HG03565 (cell line): ENCODE results near the gene SDHD.

Source experiments
- ATAC-seq: cut with Tn5 transposase; IDR thresholded peaks from one replicate; pipeline ENCODE4 v1.9.1; 2021; ENCODE audit warnings: mild to moderate bottlenecking, moderate library complexity; ENCODE audit not compliant: unreplicated experiment

SDHD gene

GRCh38 chr11:112100462-112100861 is 13.8 kb downstream of the SDHD start:
- ATAC-seq = no peak

DNA sequence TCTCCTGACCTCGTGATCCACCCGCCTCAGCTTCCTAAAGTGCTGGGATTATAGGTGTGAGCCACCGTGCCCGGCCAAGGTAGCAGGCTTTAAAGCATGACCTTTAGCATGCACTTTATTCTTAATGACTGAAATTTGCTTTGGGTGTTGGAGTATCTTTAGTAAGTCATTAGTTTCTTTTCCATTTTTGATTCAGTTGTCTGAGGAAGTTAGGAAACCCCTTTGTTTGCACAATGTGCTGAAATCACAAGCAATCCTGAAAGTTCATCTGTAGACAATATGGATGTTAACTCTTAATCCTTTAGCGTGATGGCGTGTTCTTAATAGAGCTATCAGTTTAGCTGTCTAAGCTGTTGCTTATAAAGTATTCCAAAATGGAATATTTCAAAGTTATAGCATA is 16.8 kb downstream of the SDHD start:
- no peak for ATAC-seq

DNA sequence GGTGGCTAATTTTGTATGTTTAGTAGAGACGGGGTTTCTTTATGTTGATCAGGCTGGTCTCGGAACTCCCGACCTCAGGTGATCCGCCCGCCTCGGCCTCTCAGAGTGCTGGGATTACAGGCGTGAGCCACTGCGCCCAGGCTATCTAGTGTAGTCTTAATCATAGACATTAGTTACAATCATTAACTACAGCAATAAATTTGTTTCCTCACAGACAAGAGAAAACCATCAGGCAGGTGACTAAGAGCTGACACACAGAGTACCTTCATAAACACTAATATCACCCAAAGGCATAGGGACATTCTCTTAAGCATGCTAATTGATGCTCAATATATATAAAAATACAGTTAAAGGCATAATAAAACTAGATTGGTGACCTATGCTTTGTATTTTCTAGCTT is 19.4 kb downstream of the SDHD start:
- no peak for ATAC-seq

DNA sequence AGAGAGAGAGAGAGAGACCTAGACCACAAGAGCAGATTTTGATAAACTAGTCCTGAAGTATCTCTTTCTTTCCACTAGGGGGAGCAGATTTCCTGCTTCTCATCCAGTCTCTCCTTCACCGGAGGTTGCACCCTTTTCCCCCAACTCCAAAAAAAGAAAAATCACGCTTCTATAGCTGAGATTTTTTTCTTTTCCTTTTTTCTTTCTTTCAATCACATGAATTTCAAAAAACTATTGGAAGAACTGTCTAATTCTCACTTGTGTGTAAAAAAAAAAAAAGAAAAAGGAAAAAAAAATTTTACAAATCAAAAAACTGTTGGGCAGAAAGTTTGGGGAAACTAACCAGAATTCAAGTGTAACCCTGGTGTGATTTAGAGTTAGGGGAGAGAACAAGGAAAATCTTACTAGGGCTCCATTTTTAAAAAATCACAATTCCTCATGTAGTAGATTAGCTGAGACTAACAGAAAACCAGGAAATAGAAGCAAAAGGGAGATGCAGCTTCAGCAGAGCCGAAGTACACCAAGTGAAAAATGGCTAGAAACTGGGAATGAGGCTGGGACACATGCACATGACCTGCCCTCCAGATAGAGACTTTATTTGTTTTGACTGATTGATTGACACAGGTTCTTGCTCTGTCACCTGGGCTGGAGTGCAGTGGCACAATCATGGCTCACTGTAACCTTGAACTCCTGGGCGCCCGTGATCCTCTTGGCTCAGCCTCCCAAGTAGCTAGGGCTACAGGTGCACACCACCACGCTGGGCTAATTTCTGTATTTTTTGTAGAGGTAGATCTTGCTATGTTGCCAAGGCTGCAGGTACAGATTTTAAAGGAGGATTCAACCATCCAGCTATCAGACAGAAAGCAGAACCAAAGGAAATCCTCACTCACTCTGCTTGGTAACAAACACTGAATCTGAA is 27.1 kb downstream of the SDHD start:
- no peak for ATAC-seq

GRCh38 chr11:112114460-112114859 is 27.8 kb downstream of the SDHD start:
- no peak for ATAC-seq

DNA sequence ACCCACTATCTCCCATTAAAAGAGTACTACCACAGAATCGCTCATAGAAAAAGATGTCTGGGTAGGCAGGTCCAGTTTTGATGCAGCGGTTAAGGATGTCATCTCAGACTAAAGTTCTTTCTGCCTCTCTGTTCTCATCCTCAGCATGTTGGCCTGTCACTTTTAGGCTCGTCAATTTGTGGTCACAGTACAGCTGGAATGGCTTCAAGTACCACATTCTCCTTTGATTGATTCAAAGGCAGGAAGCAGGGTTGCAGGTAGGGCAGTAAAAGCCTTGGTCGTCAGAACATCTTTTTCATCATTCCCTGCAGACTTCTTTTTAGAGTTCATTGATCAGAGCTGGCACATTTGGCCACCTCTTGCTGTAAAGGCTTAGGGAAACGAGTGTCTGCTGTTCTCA is 28.7 kb downstream of the SDHD start:
- ATAC-seq = no peak

DNA sequence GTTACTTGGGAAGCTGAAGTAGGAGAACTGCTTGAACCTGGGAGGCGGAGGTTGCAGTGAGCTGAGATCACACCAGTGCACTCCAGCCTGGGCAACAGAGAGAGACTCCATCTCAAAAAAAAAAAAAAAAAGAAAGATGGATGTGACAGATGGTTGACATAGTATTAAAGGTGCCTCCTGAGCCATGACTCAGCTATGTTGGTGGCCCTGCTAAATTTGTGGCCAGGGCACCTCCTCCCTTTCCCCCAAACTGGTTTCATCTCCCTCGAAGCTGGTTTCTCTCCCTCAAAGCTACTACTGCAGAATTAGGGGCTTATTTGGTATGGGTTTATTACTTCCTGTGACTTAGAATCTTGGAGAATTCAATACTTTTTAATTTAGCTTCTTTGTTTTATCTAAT is 31.5 kb downstream of the SDHD start:
- ATAC-seq = no peak

DNA sequence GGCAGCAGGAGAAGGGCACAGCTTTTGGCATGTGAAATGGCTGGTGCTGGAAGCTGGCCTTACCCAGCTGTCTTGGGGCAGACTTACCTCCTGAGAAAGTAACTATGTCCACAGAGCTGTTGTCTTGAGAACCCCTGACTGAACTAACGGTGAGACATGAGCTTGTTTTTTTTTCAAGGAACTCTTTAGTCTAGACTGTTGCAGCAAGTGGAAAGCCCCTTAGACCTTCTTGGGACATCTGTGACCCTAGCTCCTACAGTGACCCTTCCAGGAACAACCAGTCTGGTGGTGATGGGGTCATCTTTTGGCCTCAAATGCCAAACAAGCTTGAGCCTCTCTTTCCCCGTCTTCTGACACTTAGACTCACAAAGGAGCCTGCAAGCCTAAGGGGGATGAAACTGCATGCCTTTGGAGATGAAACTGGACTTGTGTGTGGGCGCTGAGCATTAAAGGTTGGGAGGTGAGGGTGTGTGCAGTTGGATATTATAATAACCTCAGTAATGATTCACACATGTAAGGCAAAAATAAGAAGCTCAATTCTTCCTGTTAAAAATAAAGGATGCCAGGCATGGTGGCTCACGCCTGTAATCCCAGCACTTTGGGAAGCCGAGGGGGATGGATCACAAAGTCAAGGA is 35.4 kb downstream of the SDHD start:
- no peak for ATAC-seq

DNA sequence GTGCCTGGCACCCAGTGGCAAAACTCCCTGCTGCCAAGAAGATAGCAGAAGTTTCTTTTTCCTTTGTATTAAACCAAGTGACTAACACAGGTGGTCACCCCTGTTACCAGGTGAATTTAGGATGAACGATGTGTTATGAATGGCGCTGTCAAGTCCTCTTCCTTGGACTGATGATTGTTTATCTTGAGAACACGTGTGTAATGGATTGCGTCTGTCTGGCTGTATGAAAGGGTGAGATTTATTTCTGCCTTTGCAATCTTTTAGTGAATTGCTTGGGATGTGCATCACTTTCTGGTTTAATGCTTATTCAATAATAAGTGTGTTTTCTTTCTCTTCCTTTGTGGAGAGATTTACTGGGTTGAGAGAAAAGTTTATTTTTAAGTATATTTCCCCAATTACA is 36.5 kb downstream of the SDHD start:
- ATAC-seq = no peak

GRCh38 chr11:112127056-112127455 is 40.4 kb downstream of the SDHD start:
- ATAC-seq = no peak

GRCh38 chr11:112128483-112129121 is 41.9 kb downstream of the SDHD start:
- no peak for ATAC-seq

DNA sequence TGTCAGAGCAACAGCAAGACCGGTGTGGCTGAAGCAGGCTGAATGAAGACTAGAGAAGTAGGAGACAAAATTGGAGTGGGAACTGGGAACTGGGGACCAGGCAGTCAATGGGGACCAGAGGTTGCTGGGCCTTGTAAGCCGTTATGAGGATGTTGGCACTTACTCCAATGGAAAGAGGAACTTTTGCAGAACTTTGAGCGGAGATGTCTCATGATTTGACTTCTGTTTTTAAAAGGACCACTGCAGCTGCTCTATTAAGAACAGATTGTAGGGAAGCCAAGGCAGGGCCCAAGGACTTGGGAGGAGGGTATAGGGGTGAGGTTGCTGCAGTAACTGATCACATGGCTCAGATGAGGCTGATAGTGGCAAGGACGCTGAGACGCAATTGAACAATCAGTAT is 43.0 kb downstream of the SDHD start:
- no peak for ATAC-seq

- no peak for ATAC-seq
Measured at GRCh38 chr11:112132737-112133136, 46.1 kb downstream of the SDHD start.

- ATAC-seq = no peak
Measured at GRCh38 chr11:112134473-112134872, 47.8 kb downstream of the SDHD start.

- no peak for ATAC-seq
Measured at GRCh38 chr11:112143597-112143996, 56.9 kb downstream of the SDHD start.
